Mesenchymal stem cell (in vitro differentiated cells and primary cell): ENCODE results near the gene SAP130.

ENCODE experiments used
- DNase-seq: peaks from one replicate; pipeline ENCODE4 v3.0.0-alpha.2; 2013
- H2AFZ ChIP-seq: one replicate; pipeline ENCODE4 v1.6.1; 2013; ENCODE audit warnings: low read depth, mild to moderate bottlenecking, control low read depth, inconsistent platforms, low read length, moderate library complexity
- H2AK5ac ChIP-seq: 2 replicates; pipeline ENCODE4 v1.6.1; 2013; ENCODE audit warnings: low read length, moderate library complexity, mild to moderate bottlenecking, inconsistent platforms; ENCODE audit not compliant: severe bottlenecking
- H2BK120ac ChIP-seq: one replicate; pipeline ENCODE4 v1.6.1; 2013; ENCODE audit warnings: low read depth, mild to moderate bottlenecking, inconsistent platforms, low read length, moderate library complexity
- H2BK12ac ChIP-seq, 2 experiments: one replicate each; pipeline ENCODE4 v1.6.1; 2013; ENCODE audit warnings: inconsistent platforms in 2 of 2, low read length in 2 of 2, mild to moderate bottlenecking in 2 of 2, moderate library complexity in 2 of 2, control low read depth in 1 of 2
- H2BK15ac ChIP-seq: one replicate; pipeline ENCODE4 v1.6.1; 2013; ENCODE audit warnings: mild to moderate bottlenecking, low read depth, inconsistent platforms; ENCODE audit not compliant: poor library complexity, severe bottlenecking
- H2BK5ac ChIP-seq: 2 replicates; pipeline ENCODE4 v1.6.1; 2013; ENCODE audit warnings: low read depth, mild to moderate bottlenecking, low read length, control low read depth, inconsistent platforms; ENCODE audit not compliant: poor library complexity, severe bottlenecking
- H3K14ac ChIP-seq, 2 experiments: one replicate each; pipeline ENCODE4 v1.6.1; 2013; ENCODE audit warnings: inconsistent platforms in 2 of 2, low read length in 2 of 2, control low read depth in 1 of 2, mild to moderate bottlenecking in 1 of 2, moderate library complexity in 1 of 2
- H3K18ac ChIP-seq, 2 experiments: one replicate each; pipeline ENCODE4 v1.6.1; 2013; ENCODE audit warnings: inconsistent platforms in 2 of 2, low read length in 2 of 2, control low read depth in 1 of 2, low read depth in 1 of 2, mild to moderate bottlenecking in 1 of 2
- H3K23ac ChIP-seq, 2 experiments: one replicate each; pipeline ENCODE4 v1.6.1; 2013; ENCODE audit warnings: inconsistent platforms in 2 of 2, low read length in 2 of 2, mild to moderate bottlenecking in 2 of 2, moderate library complexity in 2 of 2, control low read depth in 1 of 2
- H3K27ac ChIP-seq: 2 replicates; pipeline ENCODE4 v1.5.1; 2013; ENCODE audit warnings: mild to moderate bottlenecking, moderate library complexity, low read length, control low read depth, inconsistent platforms; ENCODE audit not compliant: poor library complexity, severe bottlenecking
- H3K27me3 ChIP-seq, 2 experiments: 2 replicates each; pipeline versions ENCODE4 v1.6.1 to v1.7.0; 2013; ENCODE audit warnings: low read length in 2 of 2, mild to moderate bottlenecking in 2 of 2, moderate library complexity in 2 of 2, control low read depth in 1 of 2, inconsistent platforms in 1 of 2; ENCODE audit not compliant: control insufficient read depth in 1 of 2, insufficient read depth in 1 of 2
- H3K36me3 ChIP-seq, 2 experiments: 2 replicates each; pipeline versions ENCODE4 v1.6.1 to v1.7.0; 2013; ENCODE audit warnings: low read length in 2 of 2, control low read depth in 1 of 2, inconsistent platforms in 1 of 2, low read depth in 1 of 2, mild to moderate bottlenecking in 1 of 2; ENCODE audit not compliant: insufficient read depth in 2 of 2, control insufficient read depth in 1 of 2
- H3K4ac ChIP-seq, 2 experiments: one replicate each; pipeline ENCODE4 v1.6.1; 2013; ENCODE audit warnings: inconsistent platforms in 2 of 2, low read length in 2 of 2, mild to moderate bottlenecking in 2 of 2, moderate library complexity in 2 of 2, control low read depth in 1 of 2, low read depth in 1 of 2
- H3K4me1 ChIP-seq: 2 replicates; pipeline ENCODE4 v1.6.1; 2013; ENCODE audit warnings: low read depth, low read length, control low read depth; ENCODE audit not compliant: control insufficient read depth, insufficient read depth
- H3K4me2 ChIP-seq: 2 replicates; pipeline ENCODE4 v1.6.1; 2013; ENCODE audit warnings: low read length, mild to moderate bottlenecking, inconsistent platforms; ENCODE audit not compliant: poor library complexity, severe bottlenecking
- H3K4me3 ChIP-seq, 2 experiments: 2 replicates each; pipeline versions ENCODE4 v1.5.1 to v1.7.0; 2013; ENCODE audit warnings: low read length in 2 of 2, mild to moderate bottlenecking in 2 of 2, control low read depth in 1 of 2, low read depth in 1 of 2; ENCODE audit not compliant: insufficient read depth in 1 of 2
- H3K79me1 ChIP-seq: replicated peaks from 2 replicates; pipeline ENCODE4 v1.6.1; 2013; ENCODE audit warnings: mild to moderate bottlenecking, control low read depth, low read length, inconsistent platforms; ENCODE audit not compliant: poor library complexity, severe bottlenecking
- H3K9ac ChIP-seq: 2 replicates; pipeline ENCODE4 v1.7.0; 2013; ENCODE audit warnings: mild to moderate bottlenecking, low read length, moderate library complexity
- H3K9me3 ChIP-seq: 2 replicates; pipeline ENCODE4 v1.7.0; 2013; ENCODE audit warnings: mild to moderate bottlenecking, low read length; ENCODE audit not compliant: control insufficient read depth
- H4K8ac ChIP-seq: one replicate; pipeline ENCODE4 v1.6.1; 2013; ENCODE audit warnings: inconsistent platforms, mild to moderate bottlenecking, low read length, moderate library complexity
- H4K91ac ChIP-seq: one replicate; pipeline ENCODE4 v1.6.1; 2013; ENCODE audit warnings: mild to moderate bottlenecking, low read length, inconsistent platforms
- WGBS: methylation state at CpG from one replicate; pipeline ENCODE4 v1.1.7; 2013; ENCODE audit warnings: mixed read lengths; 5-methylcytosine and 5-hydroxymethylcytosine counted together

Gene SAP130

GRCh38 chr2:127950264-127950663 lies 77.6 kb downstream of the SAP130 start:
- H2BK15ac ChIP-seq: no peak overlapping the region

GRCh38 chr2:127945281-127945680 lies 82.6 kb downstream of the SAP130 start:
- no peak overlapping the region for H3K4me3 ChIP-seq
- H3K9ac ChIP-seq: no peak overlapping the region
- no peak for DNase-seq
- no peaks in the 10 kb centered on the region for H3K9me3 ChIP-seq
- no peak overlapping the region for H4K8ac ChIP-seq
- no CpG with 5 or more reads among the region's 2 CpGs for WGBS
- H2BK12ac ChIP-seq: no peak overlapping the region
- no peaks in the 10 kb centered on the region for H3K4me1 ChIP-seq
- no peak overlapping the region for H3K23ac ChIP-seq
- H3K79me1 ChIP-seq: no peaks in the 10 kb centered on the region
- no peak overlapping the region for H2BK5ac ChIP-seq
- no peak overlapping the region for H2BK120ac ChIP-seq
- no peak overlapping the region for H2AFZ ChIP-seq
- H3K27me3 ChIP-seq: no peaks in the 10 kb centered on the region
- no peak overlapping the region for H2BK15ac ChIP-seq
- H3K4me2 ChIP-seq: no peak overlapping the region
- H3K4ac ChIP-seq: no peak overlapping the region
- no peak overlapping the region for H3K14ac ChIP-seq
- no peak overlapping the region for H2AK5ac ChIP-seq
- no peak overlapping the region for H3K27ac ChIP-seq
- H3K18ac ChIP-seq: no peak overlapping the region
- no peak overlapping the region for H4K91ac ChIP-seq
- H3K36me3 ChIP-seq: peaks cover 43 to 95% of the 10 kb centered on the region in 2 experiments

More at GRCh38 chr2:127950264-127950663, 77.6 kb downstream of the SAP130 start:
- H3K14ac ChIP-seq: no peak overlapping the region
- H3K27me3 ChIP-seq: no peaks in the 10 kb centered on the region
- no peaks in the 10 kb centered on the region for H3K4me1 ChIP-seq
- H4K8ac ChIP-seq: no peak overlapping the region
- no peak overlapping the region for H3K23ac ChIP-seq
- H2BK120ac ChIP-seq: no peak overlapping the region
- DNase-seq: no peak
- H3K9ac ChIP-seq: no peak overlapping the region
- WGBS: 100% methylated on average over 1 of the region's 2 CpGs
- H3K4me3 ChIP-seq: no peak overlapping the region
- no peak overlapping the region for H2AFZ ChIP-seq
- H3K27ac ChIP-seq: no peak overlapping the region
- H3K4ac ChIP-seq: no peak overlapping the region
- no peak overlapping the region for H3K4me2 ChIP-seq
- H3K18ac ChIP-seq: no peak overlapping the region
- no peak overlapping the region for H2AK5ac ChIP-seq
- no peak overlapping the region for H2BK12ac ChIP-seq
- H4K91ac ChIP-seq: no peak overlapping the region
- H3K9me3 ChIP-seq: no peaks in the 10 kb centered on the region
- no peak overlapping the region for H2BK5ac ChIP-seq
- peaks cover 27 to 84% of the 10 kb centered on the region in 2 experiments for H3K36me3 ChIP-seq
- peaks cover 13% of the 10 kb centered on the region for H3K79me1 ChIP-seq

- H3K36me3 ChIP-seq: peaks cover 37 to 77% of the 10 kb centered on the region in 2 experiments
- H4K8ac ChIP-seq: no peak overlapping the region
- no peak overlapping the region for H2BK12ac ChIP-seq
- 100% methylated on average over 1 of the region's 2 CpGs for WGBS
- no peak overlapping the region for H3K14ac ChIP-seq
- H3K4me3 ChIP-seq: no peak overlapping the region
- no peak overlapping the region for H3K9ac ChIP-seq
- H2AK5ac ChIP-seq: no peak overlapping the region
- H3K79me1 ChIP-seq: no peaks in the 10 kb centered on the region
- no peak overlapping the region for H3K23ac ChIP-seq
- H3K18ac ChIP-seq: no peak overlapping the region
- no peak overlapping the region for H2BK120ac ChIP-seq
- no peak overlapping the region for H3K27ac ChIP-seq
- no peak overlapping the region for H3K4me2 ChIP-seq
- no peaks in the 10 kb centered on the region for H3K27me3 ChIP-seq
- H3K4ac ChIP-seq: no peak overlapping the region
- no peak overlapping the region for H2AFZ ChIP-seq
- DNase-seq: no peak
- H2BK15ac ChIP-seq: no peak overlapping the region
- H2BK5ac ChIP-seq: no peak overlapping the region
- no peaks in the 10 kb centered on the region for H3K4me1 ChIP-seq
- H4K91ac ChIP-seq: no peak overlapping the region
- H3K9me3 ChIP-seq: no peaks in the 10 kb centered on the region
Observed at GRCh38 chr2:127943186-127943585, 84.7 kb downstream of the SAP130 start.

DNA sequence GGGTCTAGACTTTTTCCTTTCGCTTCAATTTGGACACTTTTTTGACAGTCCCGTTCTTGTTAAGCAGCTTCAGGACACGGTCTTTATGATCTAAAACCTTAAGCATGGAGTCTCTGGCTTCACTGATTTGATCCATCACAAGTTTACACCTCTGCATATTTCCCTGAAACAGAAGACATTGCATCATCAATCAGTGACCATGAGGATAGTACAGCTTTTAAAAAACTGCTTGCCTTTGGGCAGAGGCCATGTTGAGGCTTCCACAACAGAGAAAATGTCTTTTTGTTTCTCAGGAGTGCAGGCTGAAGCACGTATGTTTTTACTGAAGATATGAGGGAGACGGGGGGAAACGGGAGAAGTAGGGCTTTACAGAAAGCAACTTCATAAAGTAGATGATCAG lies 85.9 kb downstream of the SAP130 start:
- Histone ChIP-seq H3K36me3 (peaks cover 33 to 65% of the 10 kb centered on the region in 2 experiments), H2BK15ac (no peak overlapping the region)

More for the DNA sequence above, 85.9 kb downstream of the SAP130 start:
- H3K9ac ChIP-seq: no peak overlapping the region
- no peak overlapping the region for H2BK12ac ChIP-seq
- DNase-seq: no peak
- no peak overlapping the region for H2AFZ ChIP-seq
- no peak overlapping the region for H4K8ac ChIP-seq
- no peak overlapping the region for H3K23ac ChIP-seq
- H3K4ac ChIP-seq: no peak overlapping the region
- no peak overlapping the region for H3K4me2 ChIP-seq
- WGBS: 95% methylated on average over 6 of the region's 6 CpGs
- H2BK120ac ChIP-seq: no peak overlapping the region
- no peaks in the 10 kb centered on the region for H3K4me1 ChIP-seq
- H3K27ac ChIP-seq: no peak overlapping the region
- H3K18ac ChIP-seq: no peak overlapping the region
- no peak overlapping the region for H4K91ac ChIP-seq
- no peak overlapping the region for H3K14ac ChIP-seq
- H2BK5ac ChIP-seq: no peak overlapping the region
- H2AK5ac ChIP-seq: no peak overlapping the region
- H3K4me3 ChIP-seq: no peak overlapping the region
- no peaks in the 10 kb centered on the region for H3K9me3 ChIP-seq
- no peaks in the 10 kb centered on the region for H3K27me3 ChIP-seq
- H3K79me1 ChIP-seq: no peaks in the 10 kb centered on the region
